Measurements from ENCODE around the gene RABL2A.
"Not testable (repeated sequence)": the region's sequence is repeated elsewhere in the genome, so short reads cannot be mapped to it uniquely, and the experiment has no call there.

GRCh38 chr2:113656031-113656624 is 29.1 kb downstream of the RABL2A start:
- TF ChIP-seq CTCF (optimal IDR thresholded peaks at IDR 0.05 in 1 of 3, IDR thresholded peaks at IDR 0.05 in 1 of 3, conservative IDR thresholded peaks at IDR 0.05 in 1 of 3; ENCODE audit: extremely low read depth in 1 of 3, insufficient read depth in 2 of 3, low read length in 3 of 3); EZH2 (IDR thresholded peaks at IDR 0.05; ENCODE audit: low read length): not testable (repeated sequence)
